ENCODE measurements around the gene CPXM1. TPM values are rescaled to one million over a fixed set of nuclear protein-coding genes. Genes with fewer than 3 reads are reported as not detected.
A peak's percentile ranks its signal among the peaks of the same experiment; 100 is the strongest.

Gene CPXM1
- total and polyA plus RNA-seq, 4 donors, result 1.5 to 29.1 (median 4.2) TPM

- ATAC-seq (ENCODE audit: insufficient read depth, low FRiP score), result peak; percentile 43
- no peaks in the 10 kb centered on the region for H3K36me3 ChIP-seq (ENCODE audit: control insufficient read depth in 4 of 4, insufficient read depth in 4 of 4, low read length in 4 of 4)
Observed at GRCh38 chr20:2750491-2751251, 49.8 kb downstream of the CPXM1 start.

GRCh38 chr20:2749951-2750490 is 50.4 kb downstream of the CPXM1 start:
- TF ChIP-seq CTCF (IDR thresholded peaks at IDR 0.05; ENCODE audit: control extremely low read depth, extremely low read depth), result no peak
- no peak overlapping the region for H3K4me3 ChIP-seq
- H3K27me3 ChIP-seq (ENCODE audit: control insufficient read depth in 3 of 3, insufficient read depth in 3 of 3, low read length in 2 of 3), result peaks cover 0 to 69% (median 32%) of the 10 kb centered on the region in 3 donors
- no peaks in the 10 kb centered on the region for H3K36me3 ChIP-seq (ENCODE audit: control insufficient read depth in 4 of 4, insufficient read depth in 4 of 4, low read length in 4 of 4)
- no peak for DNase-seq
- ATAC-seq (ENCODE audit: insufficient read depth, low FRiP score), result no peak
- no peaks in the 10 kb centered on the region for H3K9me3 ChIP-seq (ENCODE audit: control insufficient read depth in 4 of 4, insufficient read depth in 3 of 4, low read length in 3 of 4)
- WGBS, 2 donors, result 29 to 34% methylated on average over 30 of the region's 30 CpGs
- peaks cover 0 to 16% (median 14%) of the 10 kb centered on the region in 5 donors for H3K4me1 ChIP-seq (ENCODE audit: control insufficient read depth in 5 of 5, insufficient read depth in 5 of 5, low read length in 5 of 5)
- no peak overlapping the region for H3K9ac ChIP-seq (ENCODE audit: insufficient read depth in 1 of 2, low read length in 2 of 2)
- no peak overlapping the region for H3K27ac ChIP-seq (ENCODE audit: low read depth in 1 of 2, low read length in 1 of 2)

More at GRCh38 chr20:2750491-2751251, 49.8 kb downstream of the CPXM1 start:
- DNase-seq, result peak; percentile 48 to 60 (median 48)
- Histone ChIP-seq H3K27me3 (ENCODE audit: control insufficient read depth in 3 of 3, insufficient read depth in 3 of 3, low read length in 2 of 3) (peaks cover 0 to 72% (median 32%) of the 10 kb centered on the region in 3 donors), H3K4me1 (ENCODE audit: control insufficient read depth in 5 of 5, insufficient read depth in 5 of 5, low read length in 5 of 5) (peaks cover 0 to 16% (median 14%) of the 10 kb centered on the region in 5 donors), H3K4me3 (no peak overlapping the region), H3K9ac (ENCODE audit: insufficient read depth in 1 of 2, low read length in 2 of 2) (no peak overlapping the region), H3K27ac (ENCODE audit: low read depth in 1 of 2, low read length in 1 of 2) (no peak overlapping the region), H3K9me3 (ENCODE audit: control insufficient read depth in 4 of 4, insufficient read depth in 3 of 4, low read length in 3 of 4) (no peaks in the 10 kb centered on the region)
- no peak for TF ChIP-seq CTCF (IDR thresholded peaks at IDR 0.05; ENCODE audit: control extremely low read depth, extremely low read depth)
- WGBS, 2 donors, result 3% methylated on average over 34 of the region's 34 CpGs

- Histone ChIP-seq H3K9me3 (ENCODE audit: control insufficient read depth in 4 of 4, insufficient read depth in 3 of 4, low read length in 3 of 4) (no peaks in the 10 kb centered on the region), H3K4me1 (ENCODE audit: control insufficient read depth in 5 of 5, insufficient read depth in 5 of 5, low read length in 5 of 5) (peaks cover 0 to 16% (median 14%) of the 10 kb centered on the region in 5 donors), H3K27ac (ENCODE audit: low read depth in 1 of 2, low read length in 1 of 2) (no peak overlapping the region), H3K4me3 (no peak overlapping the region), H3K27me3 (ENCODE audit: control insufficient read depth in 3 of 3, insufficient read depth in 3 of 3, low read length in 2 of 3) (peaks cover 0 to 63% (median 29%) of the 10 kb centered on the region in 3 donors), H3K9ac (ENCODE audit: insufficient read depth in 1 of 2, low read length in 2 of 2) (no peak overlapping the region), H3K36me3 (ENCODE audit: control insufficient read depth in 4 of 4, insufficient read depth in 4 of 4, low read length in 4 of 4) (no peaks in the 10 kb centered on the region)
- no peak for TF ChIP-seq CTCF (IDR thresholded peaks at IDR 0.05; ENCODE audit: control extremely low read depth, extremely low read depth)
- ATAC-seq (ENCODE audit: insufficient read depth, low FRiP score) (no peak), DNase-seq (no peak)
- WGBS, 2 donors, result 44 to 47% methylated on average over 45 to 49 of the region's 49 CpGs
Observed at GRCh38 chr20:2749343-2749950, 51.0 kb downstream of the CPXM1 start.

All from lung (tissue), 12 donors.